Endothelial cell of umbilical vein (primary cell): ENCODE measurements around the gene PNPLA3.

Source experiments
- EZH2 ChIP-seq: IDR thresholded peaks from 2 replicates; pipeline ENCODE4 v1.6.1; 2012; ENCODE audit warnings: borderline replicate concordance, low read depth, mild to moderate bottlenecking, moderate library complexity, low read length, inconsistent platforms; ENCODE audit not compliant: severe bottlenecking
- POLR2AphosphoS5 ChIP-seq: IDR thresholded peaks from 2 replicates; pipeline ENCODE4 v1.6.1; 2012; ENCODE audit warnings: low read depth, mild to moderate bottlenecking, control low read depth, low read length, moderate library complexity; ENCODE audit not compliant: insufficient read depth
- TF ChIP-seq, protein P1 (sequence below), 2 donors: IDR thresholded peaks; 1 replicate in 1 of 2; 2 replicates in 1 of 2; pipeline ENCODE4 v1.5.1; 2011; ENCODE audit warnings: low read length in 2 of 2, mild to moderate bottlenecking in 2 of 2, moderate library complexity in 2 of 2, control low read depth in 1 of 2, inconsistent platforms in 1 of 2, low read depth in 1 of 2; ENCODE audit not compliant: insufficient read depth in 1 of 2; ENCODE audit errors: extremely low read depth in 1 of 2
- TF ChIP-seq, protein P2 (sequence below): IDR thresholded peaks from 2 replicates; pipeline ENCODE4 v1.6.1; 2011; ENCODE audit not compliant: insufficient read depth, insufficient read length

DNA sequence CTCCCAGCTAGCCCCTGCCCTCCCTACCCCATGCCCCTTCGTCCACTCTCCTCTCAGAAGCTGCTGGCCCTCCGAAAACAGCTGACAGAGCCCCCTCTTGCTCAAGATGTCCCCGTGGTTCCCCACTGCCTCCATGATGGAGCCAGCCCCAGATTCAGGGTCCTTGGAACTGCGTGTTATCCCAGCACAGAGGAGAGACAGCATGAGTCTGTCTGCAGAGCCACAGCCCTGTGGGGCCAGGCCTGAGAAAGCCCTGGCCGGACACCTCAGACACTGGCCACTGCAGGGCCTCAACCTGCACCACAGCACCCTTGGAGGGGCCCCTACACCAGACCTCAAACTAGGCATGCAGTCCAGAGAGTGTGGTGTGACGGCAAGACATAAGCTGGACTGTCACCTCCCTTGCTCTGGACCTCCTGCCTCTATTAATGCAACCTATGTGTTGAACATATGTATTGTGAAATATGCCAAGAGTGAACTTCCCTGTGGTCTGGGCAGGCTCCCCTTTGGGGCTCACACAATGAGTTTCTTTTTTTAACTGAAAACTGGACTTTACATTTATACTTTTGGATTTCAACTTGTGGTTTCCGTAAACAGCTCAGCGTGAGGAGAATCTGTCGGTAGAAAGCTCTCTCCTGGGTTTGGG lies 41.4 kb upstream of the PNPLA3 start:
- TF ChIP-seq, protein P1, sequence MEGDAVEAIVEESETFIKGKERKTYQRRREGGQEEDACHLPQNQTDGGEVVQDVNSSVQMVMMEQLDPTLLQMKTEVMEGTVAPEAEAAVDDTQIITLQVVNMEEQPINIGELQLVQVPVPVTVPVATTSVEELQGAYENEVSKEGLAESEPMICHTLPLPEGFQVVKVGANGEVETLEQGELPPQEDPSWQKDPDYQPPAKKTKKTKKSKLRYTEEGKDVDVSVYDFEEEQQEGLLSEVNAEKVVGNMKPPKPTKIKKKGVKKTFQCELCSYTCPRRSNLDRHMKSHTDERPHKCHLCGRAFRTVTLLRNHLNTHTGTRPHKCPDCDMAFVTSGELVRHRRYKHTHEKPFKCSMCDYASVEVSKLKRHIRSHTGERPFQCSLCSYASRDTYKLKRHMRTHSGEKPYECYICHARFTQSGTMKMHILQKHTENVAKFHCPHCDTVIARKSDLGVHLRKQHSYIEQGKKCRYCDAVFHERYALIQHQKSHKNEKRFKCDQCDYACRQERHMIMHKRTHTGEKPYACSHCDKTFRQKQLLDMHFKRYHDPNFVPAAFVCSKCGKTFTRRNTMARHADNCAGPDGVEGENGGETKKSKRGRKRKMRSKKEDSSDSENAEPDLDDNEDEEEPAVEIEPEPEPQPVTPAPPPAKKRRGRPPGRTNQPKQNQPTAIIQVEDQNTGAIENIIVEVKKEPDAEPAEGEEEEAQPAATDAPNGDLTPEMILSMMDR (IDR thresholded peaks at IDR 0.05; ENCODE audit: extremely low read depth in 1 of 2, insufficient read depth in 1 of 2, low read depth in 1 of 2, low read length in 2 of 2), result no peak
- TF ChIP-seq POLR2AphosphoS5 (no peak), EZH2 (no peak)
- TF ChIP-seq, protein P2, sequence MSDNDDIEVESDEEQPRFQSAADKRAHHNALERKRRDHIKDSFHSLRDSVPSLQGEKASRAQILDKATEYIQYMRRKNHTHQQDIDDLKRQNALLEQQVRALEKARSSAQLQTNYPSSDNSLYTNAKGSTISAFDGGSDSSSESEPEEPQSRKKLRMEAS, result no peak
